GM19328 (cell line): ENCODE measurements around the gene ST3GAL4.

Source experiments
- ATAC-seq: cut with Tn5 transposase; IDR thresholded peaks from one replicate; pipeline ENCODE4 v1.9.1; 2021; ENCODE audit warnings: mild to moderate bottlenecking, moderate library complexity; ENCODE audit not compliant: unreplicated experiment

Gene ST3GAL4

DNA sequence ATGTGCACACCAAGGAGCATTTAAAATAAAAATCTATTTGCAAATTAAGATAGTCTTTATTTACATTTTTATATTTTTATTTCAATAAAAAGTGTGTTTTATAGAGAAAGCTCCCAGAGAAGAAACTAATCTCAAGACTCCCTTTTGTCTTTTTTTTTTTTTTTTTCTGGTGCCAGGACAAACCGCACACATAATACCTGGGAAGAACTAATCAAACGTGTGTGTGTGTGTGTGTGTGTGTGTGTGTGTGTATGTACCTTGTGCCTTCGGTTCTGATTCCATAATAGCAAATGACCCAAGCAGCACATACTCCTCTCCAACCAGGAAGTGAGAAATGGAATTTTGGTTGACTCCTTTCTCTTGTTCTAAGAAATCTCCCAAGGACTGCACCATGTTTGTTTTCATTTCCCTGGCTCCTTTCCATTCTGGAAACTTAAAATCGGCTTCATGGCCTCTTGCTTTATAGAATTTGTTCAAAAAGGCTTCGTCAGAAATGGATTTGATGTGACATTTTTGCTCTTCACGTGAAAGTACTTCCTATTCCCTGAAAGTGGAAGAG lies 65.3 kb downstream of the ST3GAL4 start:
- ATAC-seq: no peak

DNA sequence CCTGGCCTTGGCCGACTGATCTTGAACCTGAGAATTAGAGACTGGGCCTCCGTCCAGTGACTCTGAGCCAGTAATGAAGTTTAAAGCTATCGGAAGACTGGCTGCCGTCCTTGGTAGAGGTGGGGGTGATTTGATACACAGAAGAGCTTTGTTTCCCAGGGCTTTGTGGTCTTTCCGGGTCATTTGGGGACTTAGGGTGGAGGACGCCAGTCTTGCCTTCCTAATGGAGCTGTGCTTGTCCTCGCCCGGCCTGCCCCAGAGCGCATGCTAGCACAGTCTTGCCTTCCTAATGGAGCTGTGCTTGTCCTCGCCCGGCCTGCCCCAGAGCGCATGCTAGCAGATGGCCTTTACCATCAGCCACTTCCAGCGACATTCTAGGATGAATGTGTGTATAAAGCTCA lies 65.8 kb downstream of the ST3GAL4 start:
- ATAC-seq: no peak

DNA sequence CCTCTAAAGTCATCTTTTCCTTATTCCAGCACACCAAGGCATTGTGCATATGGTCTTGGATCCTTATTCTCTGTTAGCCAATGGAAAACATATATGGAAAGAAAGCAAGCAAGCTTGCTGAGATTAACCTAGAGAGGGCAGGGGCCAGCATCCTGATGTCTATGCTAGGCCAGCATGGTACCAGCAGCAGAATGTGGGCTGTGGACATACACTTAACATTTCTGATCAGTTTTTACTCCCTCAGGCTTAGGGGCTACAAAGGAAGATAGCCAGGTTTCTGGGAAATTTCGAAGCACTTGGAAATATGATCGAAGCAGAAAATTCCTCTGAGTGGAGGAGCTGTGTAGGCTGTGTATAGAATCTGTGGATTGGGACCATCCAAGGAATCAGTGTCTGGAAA lies 67.0 kb downstream of the ST3GAL4 start:
- ATAC-seq: no peak

DNA sequence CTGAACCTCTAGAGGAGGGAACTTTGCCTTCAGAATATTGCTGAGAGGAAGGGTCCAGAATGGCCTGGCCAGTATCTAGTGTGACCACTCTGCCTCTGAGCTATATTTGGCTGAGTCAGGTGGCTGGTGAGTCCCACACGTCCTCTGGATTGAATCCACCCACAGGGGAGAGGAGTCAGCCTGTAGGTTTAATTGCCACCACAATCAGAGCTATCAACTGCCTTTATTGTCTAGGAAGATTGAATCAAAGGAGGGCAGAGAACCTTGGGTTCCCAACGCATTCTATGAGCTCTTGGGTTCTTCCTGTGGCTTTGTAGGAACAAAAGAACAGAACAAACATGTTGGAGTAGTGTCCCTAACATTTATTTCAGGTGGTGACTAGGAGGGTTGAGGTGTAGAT lies 67.7 kb downstream of the ST3GAL4 start:
- ATAC-seq: no peak

DNA sequence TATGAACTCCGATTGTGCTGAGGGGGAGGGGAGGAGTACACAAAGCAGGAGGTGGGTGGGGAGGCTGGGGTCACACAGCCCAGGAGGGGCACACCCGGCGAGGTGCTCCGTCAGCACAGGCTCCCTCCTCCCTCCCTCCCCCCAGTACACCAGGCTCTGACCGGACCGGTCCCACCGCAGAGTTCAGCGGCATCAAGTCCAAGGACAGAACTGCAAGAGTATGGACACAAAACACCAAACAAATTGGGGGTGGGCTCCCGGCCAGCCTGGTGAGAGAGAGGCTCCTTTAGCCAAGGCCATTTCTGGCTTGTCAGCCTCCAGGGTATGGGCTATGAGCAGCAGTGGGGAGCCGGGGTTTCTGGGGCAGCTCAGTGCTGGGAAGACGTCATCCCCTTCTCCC lies 68.3 kb downstream of the ST3GAL4 start:
- ATAC-seq: no peak

DNA sequence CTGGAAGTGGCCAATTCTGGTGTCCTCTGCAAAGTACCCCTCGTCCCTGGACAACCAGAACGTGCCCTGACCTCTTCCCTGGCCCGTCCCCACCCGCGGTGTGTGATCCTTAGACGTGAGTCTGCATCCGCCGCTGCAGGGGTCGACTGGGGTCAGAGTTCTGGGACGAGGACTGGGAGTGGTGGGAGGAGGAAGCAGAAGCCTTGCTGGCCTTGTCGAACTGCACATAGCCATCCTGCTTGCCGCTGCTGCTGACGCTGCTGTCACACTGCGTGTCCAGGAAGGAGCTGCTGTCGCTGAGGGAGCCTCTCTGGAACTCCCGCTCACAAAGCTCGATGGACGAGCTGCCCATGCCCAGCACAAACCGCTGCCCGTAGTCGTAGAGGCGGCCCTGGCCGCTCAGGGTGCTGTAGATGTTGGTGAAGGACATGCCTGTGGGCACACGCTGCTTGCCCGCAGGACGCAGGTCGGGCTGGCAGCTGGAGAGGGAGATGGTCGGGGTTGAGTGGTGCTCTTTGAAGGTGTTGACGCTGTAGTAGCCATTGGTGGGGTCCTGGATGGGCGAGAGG lies 69.1 kb downstream of the ST3GAL4 start:
- ATAC-seq: no peak

DNA sequence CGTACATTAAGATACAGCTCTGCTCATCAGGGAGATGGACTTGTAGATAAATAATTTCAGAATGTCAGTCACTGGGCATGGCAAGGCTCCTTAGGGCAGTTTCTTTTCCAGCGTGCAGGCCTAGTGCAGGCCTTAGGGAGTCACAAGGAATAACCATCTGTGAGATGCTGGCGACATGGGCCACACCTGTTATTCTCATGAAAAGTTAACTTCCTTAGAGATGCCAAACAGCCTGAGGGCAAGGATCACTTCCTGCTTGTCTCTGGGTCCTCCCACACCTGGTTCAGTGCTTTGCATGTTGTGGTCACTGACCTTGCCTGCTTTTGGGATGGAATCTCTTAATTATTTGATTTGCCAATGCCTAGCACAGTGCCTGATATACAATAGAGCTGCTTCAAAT lies 70.6 kb downstream of the ST3GAL4 start:
- no peak for ATAC-seq

DNA sequence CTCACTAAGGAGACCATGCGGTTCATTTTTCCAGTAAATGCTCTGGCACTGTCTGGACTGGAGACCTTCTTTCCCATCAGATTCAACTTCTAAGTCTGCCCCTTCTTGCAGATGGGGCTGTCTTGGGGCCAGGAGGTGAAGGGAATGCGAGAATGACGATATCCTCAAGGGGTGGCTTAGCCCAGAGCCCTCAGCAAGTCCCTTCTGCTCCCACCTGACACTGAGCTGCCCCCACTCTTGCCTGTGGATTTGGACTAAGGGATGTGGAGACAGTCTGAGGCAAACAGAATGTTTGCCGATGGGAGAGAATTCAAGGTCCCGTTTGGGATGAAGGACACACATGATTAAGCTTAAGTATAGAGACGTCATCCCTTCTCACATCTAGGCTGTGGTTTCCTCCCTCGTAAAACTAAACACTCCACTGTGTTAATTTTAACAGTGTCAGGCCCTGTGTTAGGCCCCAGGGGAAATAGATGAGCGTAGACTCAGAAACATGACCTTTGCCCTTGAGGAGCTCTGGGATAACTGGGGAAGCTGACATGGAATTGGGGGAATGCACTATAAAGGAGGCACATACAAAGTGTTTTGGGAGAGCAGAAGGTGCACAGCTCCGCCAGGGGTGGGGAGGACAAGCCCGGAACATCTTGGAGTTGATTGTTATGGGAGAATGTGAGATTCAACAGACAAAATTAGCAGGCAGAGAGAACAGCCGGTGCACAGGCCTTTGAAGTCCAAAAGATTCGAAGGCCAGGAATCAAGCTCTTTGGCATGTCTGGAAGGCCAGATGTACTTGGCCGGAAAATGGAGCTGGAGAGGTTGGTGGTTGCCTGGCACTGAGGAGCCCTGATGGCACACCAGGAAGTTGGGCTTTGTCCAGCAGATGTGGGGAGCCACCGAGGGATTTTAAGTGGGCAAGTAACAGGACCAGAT lies 71.6 kb downstream of the ST3GAL4 start:
- ATAC-seq: peak; percentile 62

DNA sequence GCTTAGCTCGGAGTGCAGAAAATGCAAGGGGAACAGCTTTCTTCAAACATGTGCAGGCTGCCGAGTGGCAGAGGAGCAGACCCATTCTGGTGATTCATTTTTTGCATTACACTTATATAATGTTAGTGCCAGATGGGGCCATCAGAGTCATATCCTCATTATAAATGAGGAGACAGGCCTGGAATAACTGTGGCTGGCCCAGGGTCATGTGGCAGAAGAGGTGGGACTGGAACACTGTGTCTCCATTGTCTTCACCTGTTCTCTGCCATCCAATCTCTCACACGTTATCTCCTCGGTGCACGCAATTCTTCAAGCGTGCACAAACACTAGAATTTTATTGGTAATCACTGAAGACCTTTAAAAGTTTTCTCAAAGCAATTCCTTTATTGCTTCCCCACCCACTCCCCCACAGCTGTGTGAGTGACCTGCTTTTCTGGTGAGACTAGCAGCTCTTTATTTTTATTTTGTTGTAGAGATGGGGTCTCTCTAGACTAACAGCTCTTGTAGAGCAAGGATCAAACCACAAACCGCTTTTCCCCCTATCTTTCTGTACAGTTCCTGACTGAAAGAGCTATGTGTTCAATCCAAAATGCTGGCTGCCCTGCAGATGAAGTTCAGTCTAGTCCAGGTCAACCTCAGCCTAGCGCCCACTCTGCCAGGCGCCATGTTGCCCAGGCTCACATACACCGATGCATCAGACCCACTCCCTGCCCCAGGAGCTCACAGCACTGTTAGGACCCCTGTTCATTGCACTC lies 75.3 kb downstream of the ST3GAL4 start:
- ATAC-seq: no peak

DNA sequence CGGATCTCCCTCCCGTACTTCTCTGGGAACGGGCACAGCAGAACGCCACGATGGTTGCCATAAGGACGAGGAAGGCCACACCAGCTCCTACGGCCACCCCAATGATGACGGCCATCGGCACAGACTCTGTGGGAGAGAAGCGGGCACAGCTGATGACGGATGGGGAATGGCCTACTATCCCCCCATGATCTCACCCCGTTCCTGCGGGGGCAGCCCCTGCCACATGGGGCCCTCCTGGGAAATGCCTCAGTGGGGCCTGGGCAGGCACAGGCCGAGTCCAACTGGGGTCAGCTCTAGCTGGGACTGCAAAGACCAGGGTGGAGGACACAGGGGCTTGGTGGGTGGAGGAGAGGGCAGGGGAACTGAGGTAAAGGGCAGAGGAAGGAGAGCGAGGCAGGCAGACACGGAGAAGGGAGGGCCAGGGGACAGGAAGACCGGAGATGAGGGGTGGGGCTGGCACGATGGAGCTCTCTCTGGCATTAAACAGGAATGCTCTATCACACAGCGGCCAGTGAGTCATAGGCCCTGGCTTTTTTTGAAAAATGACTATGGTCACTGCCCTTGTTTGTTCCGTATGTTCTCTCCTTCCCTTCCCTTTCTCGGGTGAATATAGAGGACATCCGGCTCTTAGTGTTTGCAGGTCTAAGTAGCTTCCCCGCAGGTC lies 76.0 kb downstream of the ST3GAL4 start:
- ATAC-seq: no peak

DNA sequence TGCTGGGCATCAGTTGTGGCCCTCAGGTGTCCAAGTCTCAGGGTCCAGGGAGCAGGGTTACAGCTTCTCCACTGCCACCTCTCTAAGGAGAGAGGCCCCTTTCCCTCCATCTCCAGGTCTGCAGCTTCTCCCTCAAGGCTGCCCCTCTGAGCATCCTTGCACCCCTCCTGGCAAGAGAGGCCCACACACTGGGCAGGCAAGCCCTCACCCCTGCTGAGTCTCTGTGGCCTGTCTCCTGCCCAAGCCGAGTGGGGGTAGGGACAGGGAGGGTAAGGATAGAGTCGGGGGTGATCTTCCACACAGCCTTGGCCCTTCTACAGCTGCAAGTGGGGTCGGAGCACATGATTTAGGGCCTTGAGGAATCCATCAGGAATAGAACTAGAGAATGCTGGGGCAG lies 76.6 kb downstream of the ST3GAL4 start:
- no peak for ATAC-seq

DNA sequence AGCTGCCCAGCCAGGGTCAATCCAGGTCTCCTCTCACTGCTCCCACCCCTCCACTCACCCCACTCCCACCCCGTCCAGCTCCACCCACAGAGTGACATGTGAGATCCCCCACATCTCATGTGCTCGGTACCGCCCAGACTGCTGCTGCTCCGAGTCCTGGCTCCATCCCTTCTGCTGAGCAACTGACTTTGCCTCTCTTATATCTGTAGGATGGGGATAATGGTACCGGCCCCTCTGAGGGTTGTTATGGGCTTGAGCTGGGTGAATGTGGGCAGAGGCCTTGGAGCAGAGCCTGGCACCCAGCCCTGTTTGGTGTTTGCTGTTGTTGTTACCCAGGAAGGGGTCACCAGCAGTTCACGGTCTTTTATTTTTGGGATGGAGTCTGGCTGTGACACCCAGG lies 77.0 kb downstream of the ST3GAL4 start:
- ATAC-seq: no peak

DNA sequence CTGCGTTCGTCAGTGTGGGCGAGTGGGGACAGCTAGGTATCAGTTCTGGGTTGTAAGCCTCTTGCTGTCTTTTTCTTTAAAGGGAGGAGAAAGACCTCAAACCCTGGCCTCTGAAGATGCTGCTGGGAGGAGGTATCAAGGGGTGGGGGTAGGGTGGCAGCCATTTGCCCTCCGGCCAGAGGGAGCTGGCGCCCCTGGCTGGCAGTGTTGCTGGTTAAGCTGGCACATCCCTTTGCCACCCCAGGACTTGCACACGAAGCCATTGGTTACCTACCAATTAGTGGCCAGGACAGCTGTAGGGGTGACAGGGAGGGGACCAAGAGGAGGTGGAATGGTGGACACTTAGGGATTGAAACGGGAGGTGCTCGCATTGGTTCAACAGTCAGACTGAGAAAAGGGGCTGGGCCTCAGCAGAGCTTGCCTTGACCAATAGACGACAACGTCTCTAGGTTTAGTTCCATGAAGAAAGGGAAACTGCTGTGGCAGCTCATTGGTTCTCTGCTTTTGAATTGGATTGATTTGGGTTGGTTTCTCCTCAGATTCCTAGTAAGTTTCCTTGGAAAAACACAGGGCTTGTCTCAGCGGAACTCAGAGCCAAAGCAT lies 77.9 kb downstream of the ST3GAL4 start:
- no peak for ATAC-seq

DNA sequence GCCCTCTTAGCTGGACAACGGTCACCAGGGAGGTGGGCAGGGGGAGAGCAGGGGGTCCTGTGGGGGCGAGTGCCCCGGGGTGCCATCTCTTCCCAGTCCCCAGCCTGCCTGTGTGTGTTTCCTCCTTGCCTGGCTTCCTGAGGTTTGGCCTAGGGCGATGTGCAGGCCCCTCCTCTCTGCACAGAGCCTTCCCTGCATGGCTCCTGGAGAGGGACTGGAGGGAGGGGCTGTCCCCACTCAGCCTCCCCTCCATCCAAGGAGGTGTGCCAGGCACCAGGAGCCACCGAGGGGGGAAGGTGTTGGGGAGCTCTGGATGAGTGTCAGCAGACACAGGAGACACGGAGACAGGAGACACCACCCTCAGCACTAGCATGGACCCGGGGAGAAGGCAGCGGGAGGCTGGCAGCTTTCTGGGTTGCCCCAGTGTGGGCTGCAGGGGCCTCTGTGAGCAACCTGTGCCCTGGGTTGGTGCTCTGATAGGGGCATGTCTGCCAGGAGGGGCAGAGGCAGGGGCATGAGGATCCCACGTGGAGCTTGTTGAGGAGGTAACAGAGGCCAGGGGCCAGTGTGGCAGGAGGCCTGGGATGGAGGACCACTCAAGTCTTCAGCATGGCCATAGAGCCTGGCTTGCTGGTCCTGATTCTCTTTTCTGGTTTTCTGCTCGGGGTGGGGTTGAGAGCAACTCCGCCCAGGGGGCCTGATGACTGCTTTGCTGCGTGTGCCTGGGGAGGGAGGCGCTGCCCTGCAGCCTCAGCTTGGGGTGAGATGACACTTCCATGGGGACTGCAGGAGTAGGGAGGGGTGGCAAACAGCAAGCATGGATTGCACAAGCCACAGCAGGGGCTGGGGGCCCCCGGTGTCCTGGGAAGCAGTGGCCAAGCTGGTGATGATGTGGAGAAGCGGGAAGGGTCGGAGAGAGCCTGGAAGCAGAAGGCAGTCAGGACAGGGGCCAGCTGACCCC lies 78.8 kb downstream of the ST3GAL4 start:
- ATAC-seq: no peak

DNA sequence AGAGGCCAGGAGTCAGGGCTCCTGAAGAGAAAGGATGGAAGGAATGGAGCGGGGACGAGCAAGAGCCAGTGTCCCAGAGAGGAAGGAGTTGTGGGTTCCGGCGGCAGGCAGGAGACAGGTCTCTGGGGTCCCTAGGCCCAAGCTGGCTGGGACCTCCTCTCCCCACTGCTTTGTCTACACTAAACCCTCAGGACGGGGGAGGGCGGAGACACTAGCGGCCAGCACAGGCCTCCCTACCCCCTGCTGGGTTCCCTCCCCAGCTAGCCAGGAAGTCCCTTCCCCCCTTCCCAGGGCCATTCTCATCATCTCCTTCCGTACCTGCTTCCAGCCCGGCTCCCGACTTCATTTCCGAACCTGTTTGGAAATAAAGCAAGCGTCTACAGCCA lies 79.5 kb downstream of the ST3GAL4 start:
- ATAC-seq: no peak

DNA sequence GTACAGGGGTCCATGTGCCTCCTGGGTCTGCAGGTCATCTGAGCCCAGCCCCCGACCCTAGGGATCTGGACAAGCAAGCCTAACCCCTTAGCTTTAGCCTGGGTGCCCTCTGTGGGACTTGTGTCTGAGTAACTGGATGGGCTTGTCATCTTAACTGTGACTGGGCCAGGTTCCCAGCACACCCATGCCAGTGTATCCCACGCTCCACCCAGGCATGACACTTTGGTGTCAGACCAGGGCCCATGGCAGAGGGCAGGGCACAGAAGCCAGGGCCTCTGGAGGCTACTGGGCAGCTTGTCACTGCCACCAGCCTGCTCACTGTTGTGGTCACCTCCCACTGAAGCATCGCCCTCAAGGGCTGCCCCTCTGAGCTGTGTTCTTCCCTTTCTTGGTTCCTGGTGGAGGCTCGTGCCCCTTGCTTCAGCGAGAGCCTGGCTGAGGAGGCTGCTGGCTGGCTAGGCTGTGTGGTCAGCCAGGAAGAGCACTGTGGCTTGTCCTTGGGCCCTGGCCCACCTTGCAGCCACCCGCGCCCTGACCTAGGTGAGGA lies 80.8 kb downstream of the ST3GAL4 start:
- ATAC-seq: no peak

DNA sequence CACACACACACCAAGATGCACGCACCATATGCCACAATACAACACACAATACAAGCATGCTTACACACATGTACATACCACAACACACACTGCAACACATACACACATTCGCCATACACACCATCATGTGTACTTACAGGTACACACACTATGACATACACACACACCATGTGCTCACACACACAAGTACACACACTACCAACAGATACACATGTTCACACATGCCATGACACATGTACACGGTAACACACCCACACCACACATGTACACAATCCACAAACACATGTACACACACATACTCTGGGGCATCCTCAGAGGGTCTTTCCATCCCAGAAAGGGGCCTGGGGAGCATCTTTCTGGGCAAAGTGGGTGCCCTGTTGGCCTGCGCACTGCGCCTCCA lies 82.2 kb downstream of the ST3GAL4 start:
- no peak for ATAC-seq

DNA sequence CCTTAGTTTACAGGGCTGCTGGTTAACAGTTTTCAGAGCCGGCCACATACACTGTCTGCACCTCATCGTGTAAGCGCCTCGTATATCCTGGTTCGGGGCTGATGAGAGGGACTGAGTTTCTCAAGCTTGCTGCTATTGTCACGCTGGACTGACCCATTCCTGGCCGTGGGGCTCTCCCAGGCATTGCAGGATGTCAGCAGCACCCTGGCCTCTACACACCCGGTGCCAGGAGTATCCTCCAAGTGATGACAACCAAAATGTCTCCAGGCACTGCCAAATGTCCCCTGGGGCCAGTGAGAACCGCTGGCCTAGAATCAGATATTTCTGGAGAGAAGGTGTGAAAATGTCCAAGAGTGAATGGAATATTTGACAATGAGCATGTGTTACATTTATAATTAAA lies 82.8 kb downstream of the ST3GAL4 start:
- no peak for ATAC-seq

DNA sequence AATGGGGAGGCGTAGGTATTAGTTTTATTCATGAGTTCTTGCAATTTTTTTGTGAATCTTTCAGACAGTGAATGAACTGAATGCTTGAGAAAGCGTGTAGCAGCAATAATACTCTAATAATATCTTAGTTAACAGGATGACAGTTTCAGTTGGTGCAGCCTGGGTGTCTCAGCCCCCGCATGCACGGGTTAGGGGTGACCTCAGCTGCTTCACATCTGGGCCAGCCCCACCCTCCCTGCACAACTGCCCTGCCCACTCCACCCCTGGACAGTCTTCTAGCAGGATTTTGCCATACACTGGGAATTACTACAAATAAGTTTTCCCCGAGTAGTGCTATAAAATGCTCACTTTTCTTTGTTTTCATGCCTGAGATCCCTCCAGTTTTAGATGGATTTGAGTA lies 83.2 kb downstream of the ST3GAL4 start:
- ATAC-seq: no peak
